HG03521 (cell line): ENCODE data around the gene SERTAD4.
A peak's percentile ranks its signal among the peaks of the same experiment; 100 is the strongest.

Experiments used
- ATAC-seq: cut with Tn5 transposase; IDR thresholded peaks from one replicate; pipeline ENCODE4 v1.9.1; 2021; ENCODE audit warnings: mild to moderate bottlenecking, moderate library complexity; ENCODE audit not compliant: unreplicated experiment

SERTAD4 gene

GRCh38 chr1:210231846-210232510 is 618 bp upstream of the SERTAD4 start:
- no peak for ATAC-seq

GRCh38 chr1:210233216-210233494 is 559 bp downstream of the SERTAD4 start:
- no peak for ATAC-seq

- no peak for ATAC-seq
Measured at GRCh38 chr1:210233495-210234328, 1.1 kb downstream of the SERTAD4 start.

- ATAC-seq, result no peak
Measured at GRCh38 chr1:210234329-210234757, 1.7 kb downstream of the SERTAD4 start.

DNA sequence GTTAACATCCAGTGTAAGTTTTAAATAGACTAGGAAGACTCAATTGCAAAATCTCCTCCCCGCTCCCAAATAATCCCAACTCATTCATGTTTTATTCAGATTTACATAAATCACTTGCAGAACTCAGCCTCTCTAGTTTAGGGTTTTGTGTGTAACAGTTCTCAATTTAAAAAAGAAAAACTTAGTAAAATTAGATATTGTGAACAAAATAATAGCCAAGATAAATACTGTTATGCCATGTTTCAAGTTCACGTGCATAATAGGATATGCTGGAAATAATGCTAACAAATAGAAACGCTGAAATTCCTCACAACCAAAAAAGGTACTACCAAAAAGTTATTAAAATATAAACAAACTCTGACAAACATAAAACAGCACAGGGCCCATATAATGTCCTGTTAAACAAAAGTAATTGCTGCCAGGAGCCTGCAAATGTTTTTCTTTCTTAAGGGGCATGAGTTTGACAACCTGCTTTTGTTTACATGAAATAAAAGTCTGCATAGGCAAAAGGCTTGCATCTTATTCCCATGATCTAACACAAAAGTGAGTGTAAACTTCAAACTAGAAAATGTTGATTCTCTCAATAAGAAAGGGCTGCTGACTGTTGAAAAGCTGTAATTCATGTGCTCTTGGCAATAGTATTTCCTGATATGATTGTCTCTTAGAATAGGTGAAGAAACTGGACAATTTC is 2.9 kb downstream of the SERTAD4 start:
- ATAC-seq, result no peak

GRCh38 chr1:210236386-210236839 is 3.8 kb downstream of the SERTAD4 start:
- ATAC-seq, result no peak

- no peak for ATAC-seq
Measured at GRCh38 chr1:210236840-210237409, 4.3 kb downstream of the SERTAD4 start.

GRCh38 chr1:210237479-210237878 is 4.9 kb downstream of the SERTAD4 start:
- ATAC-seq, result no peak

DNA sequence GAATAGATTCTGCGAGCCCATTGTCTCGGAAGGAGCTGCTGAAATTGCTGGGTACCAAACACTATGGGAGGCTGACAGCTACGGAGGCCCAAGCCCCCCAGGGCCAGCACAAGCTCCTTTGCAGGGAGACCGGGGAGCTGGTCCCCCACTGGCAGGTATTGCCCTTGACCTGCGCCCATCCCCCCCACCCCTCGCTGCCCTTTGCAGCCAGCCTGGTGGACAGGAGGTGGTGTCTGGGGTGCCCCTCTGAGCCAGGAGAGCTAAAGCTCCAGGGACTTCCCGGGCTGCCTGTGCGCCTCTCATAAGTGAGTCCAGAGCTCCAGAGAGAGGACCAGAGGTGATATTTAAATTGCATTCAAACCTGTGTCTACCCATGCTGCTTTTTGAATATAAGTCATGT is 5.4 kb downstream of the SERTAD4 start:
- ATAC-seq, result no peak

- no peak for ATAC-seq
Measured at GRCh38 chr1:210239349-210240111, 6.9 kb downstream of the SERTAD4 start.

GRCh38 chr1:210241121-210241520 is 8.5 kb downstream of the SERTAD4 start:
- ATAC-seq, result no peak

GRCh38 chr1:210244746-210245367 is 12.3 kb downstream of the SERTAD4 start:
- no peak for ATAC-seq

DNA sequence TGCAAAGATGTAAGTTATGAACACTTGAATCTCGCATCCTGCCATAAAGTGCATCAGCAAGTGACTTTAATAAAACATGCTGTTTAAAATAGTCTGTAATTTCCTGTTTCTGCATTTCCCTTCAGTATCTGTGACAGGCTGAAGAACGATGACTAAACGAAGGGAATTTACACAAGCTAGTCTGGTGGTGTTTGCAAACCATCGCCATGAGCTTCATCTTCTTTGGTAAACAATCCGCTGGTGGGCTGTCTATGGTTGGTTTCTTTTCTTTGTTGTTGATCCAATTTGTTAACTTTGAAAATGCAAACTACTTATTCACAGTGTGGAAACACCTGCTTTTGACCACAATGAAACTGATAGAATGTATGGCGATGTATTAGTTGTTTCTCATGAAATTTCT is 13.9 kb downstream of the SERTAD4 start:
- ATAC-seq, result peak; percentile 42

- ATAC-seq, result no peak
Measured at GRCh38 chr1:210248341-210248740, 15.7 kb downstream of the SERTAD4 start.

DNA sequence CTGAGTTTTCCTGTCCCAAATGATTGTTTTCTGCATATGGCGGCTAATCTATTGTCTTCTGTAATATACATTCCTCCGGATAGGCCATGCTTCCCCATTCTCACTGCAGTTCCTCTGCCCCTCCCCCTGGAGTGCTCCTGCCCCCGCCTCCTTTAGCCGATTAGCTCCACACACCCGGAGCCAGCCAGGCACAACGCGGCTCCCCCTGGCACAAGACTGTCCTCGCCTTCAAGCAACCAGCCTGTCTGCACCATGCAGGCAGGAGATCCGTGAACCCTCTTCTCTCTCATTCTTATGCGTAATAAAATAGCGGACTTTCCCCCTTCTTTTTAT is 18.0 kb downstream of the SERTAD4 start:
- ATAC-seq, result no peak

DNA sequence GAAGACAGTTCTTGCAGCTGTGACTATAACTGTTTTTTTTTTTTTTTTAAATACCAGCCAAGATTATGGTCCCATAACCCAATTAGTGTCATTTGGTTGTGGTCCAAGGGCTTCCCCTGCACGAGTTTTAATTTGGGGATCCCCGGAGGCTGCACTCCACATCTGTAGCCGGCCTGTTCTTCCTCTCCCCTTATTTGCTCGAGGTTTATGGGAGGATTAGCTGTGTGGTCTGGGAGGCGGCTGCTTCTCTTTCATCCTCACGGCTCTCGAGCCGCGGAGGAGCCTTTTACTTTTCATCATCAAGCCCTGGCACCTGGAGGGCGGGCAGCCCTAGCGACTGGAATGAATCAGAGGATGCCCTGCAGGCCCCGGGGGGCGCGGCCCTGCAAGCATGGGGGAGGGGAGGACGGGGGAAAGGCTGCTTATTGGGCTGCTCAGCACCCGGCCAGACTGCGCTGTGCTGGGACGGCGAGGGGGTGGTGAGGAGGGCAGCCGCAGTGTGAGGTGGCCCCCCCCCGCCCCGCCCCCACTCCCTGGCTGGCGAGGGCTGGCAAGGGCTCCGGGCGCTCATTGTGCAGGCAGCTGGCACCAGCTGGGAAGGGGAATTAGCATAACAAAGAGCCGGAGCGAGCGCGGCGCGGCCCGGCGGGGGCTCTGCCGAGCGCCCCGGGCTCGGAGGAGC is 18.5 kb downstream of the SERTAD4 start:
- ATAC-seq, result no peak

- ATAC-seq, result no peak
Measured at GRCh38 chr1:210251680-210252490, 19.3 kb downstream of the SERTAD4 start.

DNA sequence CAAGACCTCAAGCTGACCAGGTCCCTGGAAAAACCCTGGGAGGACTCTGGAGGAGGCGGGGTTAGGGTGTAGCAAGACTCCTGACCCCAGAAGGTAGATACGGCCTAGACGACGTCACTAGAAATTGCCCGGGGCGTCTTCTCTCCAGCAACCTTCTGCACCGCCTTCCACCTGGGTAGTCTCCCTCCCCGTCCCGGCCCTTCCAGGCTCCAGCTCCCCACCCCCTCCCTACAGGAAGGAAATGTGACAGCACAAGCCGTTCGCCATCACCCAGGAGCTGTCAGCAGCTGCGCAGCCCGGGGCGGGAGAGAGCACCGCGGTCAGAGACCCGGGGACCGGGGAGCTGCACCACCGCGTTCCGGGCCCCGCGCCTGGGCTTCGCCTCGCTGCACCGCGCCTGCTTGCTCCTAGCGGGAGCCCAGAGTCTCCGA is 20.0 kb downstream of the SERTAD4 start:
- ATAC-seq, result no peak

- no peak for ATAC-seq
Measured at GRCh38 chr1:210254298-210254697, 21.7 kb downstream of the SERTAD4 start.
